MM.1S (cell line): ENCODE data around the gene HPCAL1.

Experiments
- EZH2 ChIP-seq: fragments of 300-600 bp; sonication (generic); optimal IDR thresholded peaks from 2 replicates; pipeline ENCODE3; 2017; ENCODE audit warnings: low read depth, mild to moderate bottlenecking, antibody characterized with exemption, low read length, mixed read lengths
- EZH2phosphoT487 ChIP-seq: fragments of 300-600 bp; sonication (generic); IDR thresholded peaks from 2 replicates; pipeline ENCODE4 v1.6.1; 2018; ENCODE audit warnings: antibody characterized with exemption, low read length
- TF ChIP-seq, protein P1 (sequence below): fragments of 300-600 bp; sonication (generic); IDR thresholded peaks from 2 replicates; pipeline ENCODE4 v1.5.1; 2016; ENCODE audit warnings: antibody characterized with exemption, low read length, mixed read lengths

DNA sequence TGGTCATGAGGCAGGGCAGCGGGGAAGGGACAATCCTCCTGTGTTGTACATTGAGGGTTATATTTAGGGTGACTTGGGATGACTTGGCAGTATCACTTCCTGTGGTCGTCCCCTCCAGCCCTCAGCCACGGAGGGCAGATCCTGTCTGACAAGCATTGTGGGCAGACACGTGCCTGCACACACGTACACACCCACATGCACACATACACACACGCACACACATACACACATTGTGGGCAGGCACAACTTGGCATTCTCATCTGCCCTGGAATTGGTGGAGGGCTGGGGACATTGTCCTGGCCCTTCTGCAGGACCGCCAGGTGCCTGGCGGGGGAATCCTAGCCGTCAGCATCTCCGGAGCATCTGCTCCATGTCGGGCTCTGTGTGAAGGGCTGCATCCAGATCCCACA, 97.9 kb downstream of the HPCAL1 start:
- TF ChIP-seq, protein P1, sequence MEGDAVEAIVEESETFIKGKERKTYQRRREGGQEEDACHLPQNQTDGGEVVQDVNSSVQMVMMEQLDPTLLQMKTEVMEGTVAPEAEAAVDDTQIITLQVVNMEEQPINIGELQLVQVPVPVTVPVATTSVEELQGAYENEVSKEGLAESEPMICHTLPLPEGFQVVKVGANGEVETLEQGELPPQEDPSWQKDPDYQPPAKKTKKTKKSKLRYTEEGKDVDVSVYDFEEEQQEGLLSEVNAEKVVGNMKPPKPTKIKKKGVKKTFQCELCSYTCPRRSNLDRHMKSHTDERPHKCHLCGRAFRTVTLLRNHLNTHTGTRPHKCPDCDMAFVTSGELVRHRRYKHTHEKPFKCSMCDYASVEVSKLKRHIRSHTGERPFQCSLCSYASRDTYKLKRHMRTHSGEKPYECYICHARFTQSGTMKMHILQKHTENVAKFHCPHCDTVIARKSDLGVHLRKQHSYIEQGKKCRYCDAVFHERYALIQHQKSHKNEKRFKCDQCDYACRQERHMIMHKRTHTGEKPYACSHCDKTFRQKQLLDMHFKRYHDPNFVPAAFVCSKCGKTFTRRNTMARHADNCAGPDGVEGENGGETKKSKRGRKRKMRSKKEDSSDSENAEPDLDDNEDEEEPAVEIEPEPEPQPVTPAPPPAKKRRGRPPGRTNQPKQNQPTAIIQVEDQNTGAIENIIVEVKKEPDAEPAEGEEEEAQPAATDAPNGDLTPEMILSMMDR: no peak
- TF ChIP-seq EZH2 (no peak), EZH2phosphoT487 (no peak)
